Epithelial cell of esophagus (primary cell): ENCODE data around the gene SLC6A16.
A peak's percentile ranks its signal among the peaks of the same experiment; 100 is the strongest.
"Not testable (repeated sequence)": the region's sequence is repeated elsewhere in the genome, so short reads cannot be mapped to it uniquely, and the experiment has no call there.

Experiments
- DNase-seq: peaks from one replicate; pipeline ENCODE4 v3.0.0; 2010; ENCODE audit warnings: low read depth
- H3K4me3 ChIP-seq: 2 replicates; pipeline ENCODE4 v1.5.1; 2011; ENCODE audit warnings: mild to moderate bottlenecking, low read length, control low read depth
- CTCF ChIP-seq: IDR thresholded peaks from 2 replicates; pipeline ENCODE4 v1.5.1; 2011; ENCODE audit warnings: low read depth, mild to moderate bottlenecking, low read length, control low read depth, inconsistent platforms; ENCODE audit not compliant: insufficient read depth; ENCODE audit errors: missing control alignments

SLC6A16 gene

GRCh38 chr19:49301866-49302252 lies 23.1 kb downstream of the SLC6A16 start:
- H3K4me3 ChIP-seq, result no peak overlapping the region
- no peak for TF ChIP-seq CTCF

GRCh38 chr19:49301165-49301865 lies 23.7 kb downstream of the SLC6A16 start:
- H3K4me3 ChIP-seq, result peak overlapping the region; percentile 4
- DNase-seq, result peak; percentile 78

More at GRCh38 chr19:49301866-49302252, 23.1 kb downstream of the SLC6A16 start:
- no peak for DNase-seq

GRCh38 chr19:49298653-49299052 lies 26.3 kb downstream of the SLC6A16 start:
- not testable (repeated sequence) for DNase-seq, H3K4me3 ChIP-seq

More at GRCh38 chr19:49301165-49301865, 23.7 kb downstream of the SLC6A16 start:
- TF ChIP-seq CTCF, result peak; percentile 95

GRCh38 chr19:49297403-49297802 lies 27.6 kb downstream of the SLC6A16 start:
- DNase-seq, result no peak
- no peak overlapping the region for H3K4me3 ChIP-seq

GRCh38 chr19:49295208-49295880 lies 29.6 kb downstream of the SLC6A16 start:
- TF ChIP-seq CTCF, result no peak

More at GRCh38 chr19:49297403-49297802, 27.6 kb downstream of the SLC6A16 start:
- no peak for TF ChIP-seq CTCF

GRCh38 chr19:49294401-49294800 lies 30.6 kb downstream of the SLC6A16 start:
- DNase-seq, result no peak
- TF ChIP-seq CTCF, result no peak
- H3K4me3 ChIP-seq, result no peak overlapping the region

More at GRCh38 chr19:49295208-49295880, 29.6 kb downstream of the SLC6A16 start:
- DNase-seq, result no peak
- H3K4me3 ChIP-seq, result no peak overlapping the region

GRCh38 chr19:49290517-49290916 lies 34.5 kb downstream of the SLC6A16 start:
- no peak overlapping the region for H3K4me3 ChIP-seq
- DNase-seq, result no peak
- TF ChIP-seq CTCF, result no peak

- not testable (repeated sequence) for DNase-seq, H3K4me3 ChIP-seq
Measured at GRCh38 chr19:49289286-49289685, 35.7 kb downstream of the SLC6A16 start.

- DNase-seq, H3K4me3 ChIP-seq: not testable (repeated sequence)
Measured at GRCh38 chr19:49288205-49288604, 36.8 kb downstream of the SLC6A16 start.
